ENCODE results near the gene MRPL9. TPM values are rescaled to one million over a fixed set of nuclear protein-coding genes. Genes with fewer than 3 reads are reported as not detected.

MRPL9 gene
- total RNA-seq (84.6 and 100 TPM in 2 replicates), polyA plus RNA-seq (65.5 and 92.5 TPM in 2 replicates), polyA minus RNA-seq (51.4 and 64.0 TPM in 2 replicates)
- 94.1 TPM for total RNA-seq (2013)

- WGBS (ENCODE audit: insufficient coverage) = under 1% methylated on average over 66 of the region's 68 CpGs
- DNase-seq (peak; percentile 87), ATAC-seq (ENCODE audit: low read depth) (peak; percentile 99)
- intact Hi-C loops (cut with micrococcal nuclease) = loop anchor here (1.0 to 2.0 kb wide), 2 partner anchors 27 to 42 kb away; partner anchors contain the start of genes RIIAD1 and TDRKH
- peak within 1 kb of the TSS; percentile 60 to 85 (median 81) for H3K4me3 ChIP-seq (ENCODE audit: control extremely low read depth in 1 of 5, extremely low read depth in 1 of 5, insufficient read depth in 1 of 5, low read depth in 2 of 5, low read length in 4 of 5)
- peak within 1 kb of the TSS; percentile 84 for H3K9ac ChIP-seq (ENCODE audit: low read length)
- ChIA-PET POLR2A (interaction anchor here (0.6 to 2.0 kb wide), 6 partner anchors 27 to 1871 kb away, joined by 3 to 13 read pairs (median 4); partner anchors contain the start of genes SNX27, TDRKH and THEM4), CTCF (interaction anchor here (0.6 to 2.3 kb wide), 8 partner anchors 25 to 238 kb away, joined by 3 to 11 read pairs (median 3); partner anchors contain the start of gene TDRKH)
- no peaks in the 10 kb centered on the region for H3K9me3 Mint-ChIP-seq (ENCODE audit: insufficient read depth)
- no peaks in the 10 kb centered on the region for H3K27me3 Mint-ChIP-seq
- peak within 1 kb of the TSS; percentile 88 for H3K4me3 Mint-ChIP-seq
- peaks cover 14 to 15% of the 10 kb centered on the region in 2 donors for H3K4me1 ChIP-seq (ENCODE audit: control insufficient read depth in 2 of 2, insufficient read depth in 2 of 2, low read length in 2 of 2)
- peak within 1 kb of the TSS; percentile 87 for H3K27ac Mint-ChIP-seq
- H3K4me2 ChIP-seq (replicated peaks; ENCODE audit: low read depth, low read length, poor library complexity, severe bottlenecking) = peak within 1 kb of the TSS; percentile 81
- peaks cover 0 to 29% of the 10 kb centered on the region in 2 experiments for H3K36me3 ChIP-seq (replicated peaks in 1 of 2; ENCODE audit: control extremely low read depth in 1 of 2, control insufficient read depth in 1 of 2, extremely low read depth in 1 of 2, insufficient read depth in 2 of 2, low read length in 1 of 2)
- peak within 1 kb of the TSS; percentile 87 for H2AFZ ChIP-seq (ENCODE audit: insufficient read depth, low read depth, low read length, poor library complexity, severe bottlenecking)
- peaks cover 21% of the 10 kb centered on the region for H3K4me1 Mint-ChIP-seq
- no peaks in the 10 kb centered on the region for H3K27me3 ChIP-seq (replicated peaks in 1 of 4; ENCODE audit: control extremely low read depth in 1 of 4, control insufficient read depth in 3 of 4, insufficient read depth in 4 of 4, low read length in 3 of 4)
- no peaks in the 10 kb centered on the region for H3K79me2 ChIP-seq (ENCODE audit: control insufficient read depth, insufficient read depth, low read length)
- TF ChIP-seq EZH2 (IDR thresholded peaks at IDR 0.05; ENCODE audit: borderline replicate concordance, insufficient read depth, low read depth, low read length, poor library complexity, severe bottlenecking) (no peak), CTCF (IDR thresholded peaks at IDR 0.05) (no peak)
- no peaks in the 10 kb centered on the region for H3K9me3 ChIP-seq (ENCODE audit: control extremely low read depth in 1 of 3, control insufficient read depth in 2 of 3, insufficient read depth in 1 of 3, low read length in 2 of 3)
- H4K20me1 ChIP-seq (ENCODE audit: control insufficient read depth, insufficient read depth, low read length, poor library complexity, severe bottlenecking) = no peaks in the 10 kb centered on the region
- peak within 1 kb of the TSS; percentile 74 to 93 for H3K27ac ChIP-seq (ENCODE audit: low read length in 2 of 2)
These were observed at the start of gene MRPL9 for GRCh38 chr1:151762941-151763921. MRPL9 (minus strand) TSS chr1:151763496; CDS start chr1:151763479, 17 bp downstream.
